T-cell (primary cell): Measurements from ENCODE around the gene CNMD. TPM values are rescaled to one million over a fixed set of nuclear protein-coding genes. Genes with fewer than 3 reads are reported as not detected.

Source experiments
- ATAC-seq, 4 experiments: fragments of 200-7000 bp in 3 of 4; fragments of 150-1000 bp in 1 of 4; cut with Tn5 transposase; replicated peaks in 1 of 4; 1 replicate in 3 of 4; 2 replicates in 1 of 4; pipeline ENCODE4 v1.10.0; 2021; ENCODE audit warnings: moderate library complexity in 3 of 4, mild to moderate bottlenecking in 2 of 4, moderate number of reproducible peaks in 1 of 4
- CTCF ChIA-PET, 2 donors: fragments of 300-600 bp; sonication (Branson Sonifier 250); formaldehyde crosslinking; loops; one replicate each; lab custom pipeline; 2022; ENCODE audit warnings: antibody characterized with exemption in 2 of 2; lab: Charles Lee
- POLR2A ChIA-PET, 2 donors: fragments of 300-600 bp; sonication (Branson Sonifier 250); formaldehyde crosslinking; loops; one replicate each; lab custom pipeline; 2022; ENCODE audit warnings: antibody characterized with exemption in 2 of 2; lab: Charles Lee
- DNase-seq, 35 experiments: peaks; one replicate each; pipeline versions ENCODE4 v3.0.0 to v3.0.0-alpha.2; 2013 to 2023
- H3K27ac ChIP-seq: one replicate; pipeline ENCODE4 v1.5.1; 2013; ENCODE audit warnings: low read length
- H3K27me3 ChIP-seq, 2 experiments: replicated peaks in 1 of 2; 1 replicate in 1 of 2; 2 replicates in 1 of 2; pipeline versions ENCODE4 v1.6.1 to v1.7.0; 2013; ENCODE audit warnings: low read length in 1 of 2, mixed read lengths in 1 of 2; ENCODE audit not compliant: control insufficient read depth in 2 of 2, insufficient read depth in 2 of 2; ENCODE audit errors: extremely low read depth in 1 of 2
- H3K36me3 ChIP-seq, 2 donors: 1 replicate in 1 of 2; 2 replicates in 1 of 2; pipeline versions ENCODE4 v1.6.1 to v1.7.0; 2013; ENCODE audit warnings: low read length in 1 of 2; ENCODE audit not compliant: control insufficient read depth in 2 of 2, insufficient read depth in 1 of 2; ENCODE audit errors: extremely low read depth in 1 of 2
- H3K4me1 ChIP-seq, 2 experiments: 1 replicate in 1 of 2; 2 replicates in 1 of 2; pipeline versions ENCODE4 v1.6.1 to v1.7.0; 2013; ENCODE audit warnings: low read length in 2 of 2, mixed read lengths in 1 of 2; ENCODE audit not compliant: insufficient read depth in 2 of 2, control insufficient read depth in 1 of 2; ENCODE audit errors: extremely low read depth in 1 of 2
- H3K4me3 ChIP-seq, 2 donors: 1 replicate in 1 of 2; 2 replicates in 1 of 2; pipeline versions ENCODE4 v1.5.1 to v1.7.0; 2013; ENCODE audit warnings: mild to moderate bottlenecking in 2 of 2, low read length in 1 of 2, moderate library complexity in 1 of 2; ENCODE audit not compliant: control insufficient read depth in 1 of 2; ENCODE audit errors: extremely low read depth in 1 of 2
- H3K9me3 ChIP-seq: 2 replicates; pipeline ENCODE4 v1.7.0; 2013
- H3K27ac Mint-ChIP-seq, 2 donors: one replicate each; pipeline ENCODE4 v1.8.0; 2020 to 2021; ENCODE audit warnings: mild to moderate bottlenecking in 2 of 2, mixed read lengths in 2 of 2
- H3K27me3 Mint-ChIP-seq, 2 donors: one replicate each; pipeline ENCODE4 v1.8.0; 2021 to 2022; ENCODE audit warnings: mixed read lengths in 2 of 2
- H3K36me3 Mint-ChIP-seq: one replicate; pipeline ENCODE4 v1.8.0; 2021; ENCODE audit warnings: mixed read lengths
- H3K4me1 Mint-ChIP-seq, 3 donors: one replicate each; pipeline ENCODE4 v1.8.0; 2020 to 2022; ENCODE audit warnings: mixed read lengths in 3 of 3, mild to moderate bottlenecking in 1 of 3
- H3K4me3 Mint-ChIP-seq, 3 donors: one replicate each; pipeline ENCODE4 v1.8.0; 2020 to 2022; ENCODE audit warnings: mild to moderate bottlenecking in 3 of 3, mixed read lengths in 3 of 3, moderate library complexity in 3 of 3
- H3K9me3 Mint-ChIP-seq, 3 donors: one replicate each; pipeline ENCODE4 v1.8.0; 2020 to 2022; ENCODE audit warnings: mixed read lengths in 3 of 3
- WGBS: methylation state at CpG from one replicate; pipeline ENCODE4 v1.1.5; 2013; ENCODE audit warnings: missing lambda C conversion rate; ENCODE audit not compliant: insufficient coverage; 5-methylcytosine and 5-hydroxymethylcytosine counted together
- total RNA-seq, 35 experiments: library from RNA in 6 of 35; stranded (reverse) in 6 of 35; fragments of 120-200 nt in 1 of 35; gene quantifications; one replicate each; pipeline versions ENCODE4 v1.2.1 to v1.2.4 and lab custom pipeline; 2013 to 2026

The CNMD gene
- total RNA-seq, 5 donors from 2014 or later (not counting 1 experiment from before 2014, with no cell fraction given): not detected

GRCh38 chr13:52783943-52784342, 44.3 kb upstream of the CNMD start:
- Mint-ChIP-seq H3K9me3 (no peaks in the 10 kb centered on the region), H3K36me3 (no peaks in the 10 kb centered on the region), H3K27me3 (peaks cover 15 to 21% of the 10 kb centered on the region in 2 donors), H3K27ac (no peak overlapping the region), H3K4me3 (no peak overlapping the region), H3K4me1 (no peaks in the 10 kb centered on the region)
- Histone ChIP-seq H3K9me3 (no peaks in the 10 kb centered on the region), H3K4me3 (no peak overlapping the region), H3K27me3 (no peaks in the 10 kb centered on the region), H3K4me1 (no peaks in the 10 kb centered on the region), H3K27ac (no peak overlapping the region), H3K36me3 (no peaks in the 10 kb centered on the region)
- ChIA-PET POLR2A (interaction anchor here in 1 of 2 donors (0.5 kb wide), 1 partner anchor 243 kb away, joined by 3 read pairs; no protein-coding TSS in a partner anchor), CTCF (no interaction called here)
- ATAC-seq (no peak), DNase-seq (no peak)

DNA sequence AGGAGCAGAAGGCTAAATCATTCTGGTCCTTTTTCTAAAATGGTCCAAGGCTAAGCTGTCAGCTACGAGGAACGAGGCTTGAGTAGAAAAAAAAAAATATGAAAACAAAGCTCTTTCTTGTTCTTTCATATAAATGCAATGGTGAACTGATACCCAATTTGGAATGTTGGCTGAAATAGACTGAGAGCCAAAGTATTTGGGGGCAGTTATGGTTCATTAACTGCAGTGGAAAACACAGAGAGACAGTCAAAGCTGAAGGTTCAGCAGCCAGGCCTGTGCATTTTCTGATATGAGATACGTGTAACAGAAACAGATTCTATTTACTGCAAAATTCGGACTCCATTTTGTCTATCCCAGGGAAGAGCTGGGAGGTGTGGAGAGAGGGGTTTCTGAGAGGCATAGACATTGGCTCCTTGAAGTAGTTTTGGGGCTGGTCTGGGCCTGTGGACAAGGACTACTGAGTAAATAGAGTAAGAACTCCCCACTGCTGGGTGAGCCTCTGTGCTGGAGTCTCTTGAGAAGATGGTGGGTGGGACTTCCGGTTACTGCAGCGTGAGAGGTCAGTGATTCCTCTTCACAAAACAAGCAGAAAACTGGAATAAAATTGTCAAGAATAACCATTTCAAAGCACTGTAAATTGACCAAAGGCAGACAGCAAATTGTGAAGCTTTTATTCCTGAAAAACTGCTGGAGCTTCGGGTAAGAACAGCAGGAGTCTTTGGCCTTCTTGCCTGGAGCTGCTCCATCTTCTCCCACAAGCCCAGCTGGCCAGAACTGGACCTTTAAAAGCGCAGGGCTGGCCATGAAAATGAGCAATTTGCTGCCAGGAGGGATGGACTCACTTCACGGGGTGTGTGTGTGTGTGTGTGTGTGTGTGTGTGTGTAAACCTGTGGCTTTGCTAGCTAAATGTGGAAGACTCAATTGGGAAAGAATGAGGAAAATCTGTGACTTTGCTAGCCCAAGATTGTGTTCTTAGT, 43.1 kb upstream of the CNMD start:
- H3K4me3 ChIP-seq: no peak overlapping the region
- ATAC-seq: no peak
- Mint-ChIP-seq H3K9me3 (no peaks in the 10 kb centered on the region), H3K36me3 (no peaks in the 10 kb centered on the region), H3K4me1 (no peaks in the 10 kb centered on the region), H3K4me3 (no peak overlapping the region), H3K27me3 (peaks cover 10 to 23% of the 10 kb centered on the region in 2 donors), H3K27ac (no peak overlapping the region)
- H3K9me3 ChIP-seq: no peaks in the 10 kb centered on the region
- no peak for DNase-seq
- no peaks in the 10 kb centered on the region for H3K36me3 ChIP-seq
- no peaks in the 10 kb centered on the region for H3K27me3 ChIP-seq
- no peak overlapping the region for H3K27ac ChIP-seq
- POLR2A ChIA-PET: no interaction called here
- H3K4me1 ChIP-seq: no peaks in the 10 kb centered on the region
- CTCF ChIA-PET: no interaction called here
- WGBS: 97% methylated on average over 4 of the region's 9 CpGs

GRCh38 chr13:52780611-52781010, 41.0 kb upstream of the CNMD start:
- H3K4me3 ChIP-seq: no peak overlapping the region
- H3K27me3 ChIP-seq: peaks cover 0 to 2% of the 10 kb centered on the region in 2 experiments
- no peaks in the 10 kb centered on the region for H3K4me1 Mint-ChIP-seq
- DNase-seq (no peak), ATAC-seq (no peak)
- peaks cover 17 to 23% of the 10 kb centered on the region in 2 donors for H3K27me3 Mint-ChIP-seq
- no peaks in the 10 kb centered on the region for H3K4me1 ChIP-seq
- H3K9me3 ChIP-seq: no peaks in the 10 kb centered on the region
- H3K4me3 Mint-ChIP-seq: no peak overlapping the region
- H3K36me3 ChIP-seq: no peaks in the 10 kb centered on the region
- ChIA-PET POLR2A (no interaction called here), CTCF (no interaction called here)
- H3K9me3 Mint-ChIP-seq: no peaks in the 10 kb centered on the region
- no peaks in the 10 kb centered on the region for H3K36me3 Mint-ChIP-seq
- H3K27ac ChIP-seq: no peak overlapping the region
- no peak overlapping the region for H3K27ac Mint-ChIP-seq
- WGBS: no CpG with 5 or more reads among the region's 2 CpGs

GRCh38 chr13:52780092-52780491, 40.5 kb upstream of the CNMD start:
- no peaks in the 10 kb centered on the region for H3K4me1 ChIP-seq
- H3K27me3 ChIP-seq: peaks cover 0 to 2% of the 10 kb centered on the region in 2 experiments
- H3K27ac ChIP-seq: no peak overlapping the region
- POLR2A ChIA-PET: no interaction called here
- DNase-seq: no peak
- CTCF ChIA-PET: no interaction called here
- Mint-ChIP-seq H3K36me3 (no peaks in the 10 kb centered on the region), H3K27me3 (peaks cover 22 to 27% of the 10 kb centered on the region in 2 donors), H3K4me1 (no peaks in the 10 kb centered on the region), H3K27ac (no peak overlapping the region), H3K9me3 (no peaks in the 10 kb centered on the region), H3K4me3 (no peak overlapping the region)
- H3K4me3 ChIP-seq: no peak overlapping the region
- WGBS: 87% methylated on average over 3 of the region's 4 CpGs
- no peaks in the 10 kb centered on the region for H3K9me3 ChIP-seq
- H3K36me3 ChIP-seq: no peaks in the 10 kb centered on the region
- no peak for ATAC-seq

GRCh38 chr13:52779103-52779502, 39.5 kb upstream of the CNMD start:
- Mint-ChIP-seq H3K36me3 (no peaks in the 10 kb centered on the region), H3K4me1 (no peaks in the 10 kb centered on the region), H3K27ac (no peak overlapping the region), H3K9me3 (no peaks in the 10 kb centered on the region), H3K27me3 (peaks cover 17 to 24% of the 10 kb centered on the region in 2 donors), H3K4me3 (no peak overlapping the region)
- ATAC-seq: no peak
- Histone ChIP-seq H3K36me3 (no peaks in the 10 kb centered on the region), H3K9me3 (no peaks in the 10 kb centered on the region), H3K4me1 (no peaks in the 10 kb centered on the region), H3K27ac (no peak overlapping the region), H3K4me3 (no peak overlapping the region), H3K27me3 (peaks cover 0 to 2% of the 10 kb centered on the region in 2 experiments)
- CTCF ChIA-PET: no interaction called here
- WGBS: 90% methylated on average over 7 of the region's 11 CpGs
- POLR2A ChIA-PET: no interaction called here
- DNase-seq: no peak

DNA sequence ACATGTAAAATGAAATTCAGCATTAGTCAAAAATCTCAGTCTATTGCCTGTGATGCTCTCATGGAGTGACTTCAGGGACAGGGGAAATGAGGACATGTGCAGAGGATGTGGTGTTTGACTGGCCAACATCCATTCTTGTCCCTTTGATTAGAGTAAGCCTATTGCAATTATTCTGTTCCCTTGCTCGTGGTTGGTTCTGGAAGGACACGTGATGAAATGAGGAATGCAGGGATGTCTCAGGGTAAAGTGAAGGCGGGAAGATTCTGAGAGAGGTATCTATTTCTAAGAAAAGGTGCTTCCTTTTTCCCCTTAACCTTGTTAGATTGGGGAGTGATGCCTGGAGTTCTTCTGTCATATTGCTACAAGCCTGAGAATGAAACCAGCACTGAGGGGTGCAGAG, 37.1 kb upstream of the CNMD start:
- Histone ChIP-seq H3K27me3 (peaks cover 0 to 9% of the 10 kb centered on the region in 2 experiments), H3K4me1 (no peaks in the 10 kb centered on the region), H3K9me3 (no peaks in the 10 kb centered on the region), H3K27ac (no peak overlapping the region), H3K4me3 (no peak overlapping the region), H3K36me3 (no peaks in the 10 kb centered on the region)
- no peaks in the 10 kb centered on the region for H3K9me3 Mint-ChIP-seq
- no peaks in the 10 kb centered on the region for H3K4me1 Mint-ChIP-seq
- CTCF ChIA-PET: interaction anchor here (0.6 to 0.7 kb wide), 2 partner anchors 13 to 26 kb away, joined by 3 read pairs; no protein-coding TSS in a partner anchor
- no peak overlapping the region for H3K4me3 Mint-ChIP-seq
- WGBS: no CpG with 5 or more reads among the region's 3 CpGs
- DNase-seq (no peak), ATAC-seq (no peak)
- peaks cover 23 to 35% of the 10 kb centered on the region in 2 donors for H3K27me3 Mint-ChIP-seq
- no peak overlapping the region for H3K27ac Mint-ChIP-seq
- POLR2A ChIA-PET: no interaction called here
- H3K36me3 Mint-ChIP-seq: no peaks in the 10 kb centered on the region
